Measurements from ENCODE around the gene AMBRA1.

- no peak for TF ChIP-seq CTCF (IDR thresholded peaks at IDR 0.05; ENCODE audit: insufficient read depth, low read length)
- TF ChIP-seq REST (IDR thresholded peaks at IDR 0.05; ENCODE audit: insufficient replicate concordance, low read depth): no peak
- TF ChIP-seq POLR2AphosphoS5 (IDR thresholded peaks at IDR 0.05; ENCODE audit: low read depth): no peak
Observed at GRCh38 chr11:46373787-46374740, 219.8 kb downstream of the AMBRA1 start.
